Germinal center (tissue), 1 donor: Measurements from ENCODE around the gene FAM72B.
"Not testable (repeated sequence)": the region's sequence is repeated elsewhere in the genome, so short reads cannot be mapped to it uniquely, and the experiment has no call there.

Source experiments
- DNase-seq: peaks from one replicate; pipeline ENCODE4 v3.0.0; 2012; ENCODE audit warnings: mixed read lengths, low spot score

FAM72B gene

GRCh38 chr1:121152788-121153187 lies 31.4 kb downstream of the FAM72B start:
- not testable (repeated sequence) for DNase-seq

DNA sequence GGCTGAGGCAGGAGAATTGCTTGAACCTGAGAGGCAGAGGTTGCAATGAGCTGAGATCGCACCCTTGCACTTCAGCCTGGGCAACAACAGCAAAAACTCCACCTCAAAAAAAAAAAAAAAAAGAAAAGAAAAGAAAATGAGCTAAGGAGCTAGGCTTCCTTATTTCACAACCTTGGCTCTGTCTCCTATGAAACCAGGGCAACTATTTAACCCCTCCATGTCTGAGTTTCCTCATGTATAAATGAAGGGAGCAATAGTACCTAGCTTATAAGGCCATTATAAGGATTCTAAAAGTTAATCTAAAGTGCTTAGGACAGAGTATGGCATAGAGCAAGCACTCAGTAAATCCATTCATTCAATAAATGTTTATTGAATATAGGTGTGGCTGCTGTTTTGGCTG lies 32.8 kb downstream of the FAM72B start:
- not testable (repeated sequence) for DNase-seq

DNA sequence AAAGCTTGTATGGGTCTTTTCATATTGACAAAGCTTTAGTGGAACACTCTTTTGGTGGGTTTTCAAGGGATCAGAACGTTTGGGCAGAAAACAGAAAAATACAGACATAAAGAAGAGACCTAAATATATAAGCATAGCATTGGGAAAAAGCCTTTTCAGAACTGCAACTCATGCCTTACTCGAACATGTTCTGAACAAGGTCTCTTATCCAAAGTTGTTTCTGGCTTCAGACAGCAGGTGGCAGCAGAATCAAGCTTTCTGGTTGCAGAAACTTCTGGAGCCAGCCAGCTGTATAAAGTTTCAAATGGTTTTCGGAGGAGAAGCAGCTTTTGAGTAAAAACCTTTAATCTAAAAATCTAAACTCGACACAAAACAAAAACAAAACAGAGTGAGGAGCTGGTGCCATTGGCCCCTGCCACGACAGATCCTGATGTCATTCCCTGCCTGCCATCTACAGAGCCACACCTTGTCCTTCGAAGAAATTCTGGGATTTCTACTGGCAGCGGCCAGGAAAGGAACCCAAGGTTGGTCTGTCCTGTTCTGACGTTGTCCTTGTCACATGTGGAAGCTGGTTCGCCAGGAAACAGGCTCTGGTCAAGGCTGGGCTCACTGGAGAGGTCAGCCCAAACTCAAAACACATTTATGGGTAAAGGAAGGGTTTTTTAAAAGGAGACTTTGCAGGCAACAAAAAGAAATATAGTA lies 35.5 kb downstream of the FAM72B start:
- DNase-seq = not testable (repeated sequence)

DNA sequence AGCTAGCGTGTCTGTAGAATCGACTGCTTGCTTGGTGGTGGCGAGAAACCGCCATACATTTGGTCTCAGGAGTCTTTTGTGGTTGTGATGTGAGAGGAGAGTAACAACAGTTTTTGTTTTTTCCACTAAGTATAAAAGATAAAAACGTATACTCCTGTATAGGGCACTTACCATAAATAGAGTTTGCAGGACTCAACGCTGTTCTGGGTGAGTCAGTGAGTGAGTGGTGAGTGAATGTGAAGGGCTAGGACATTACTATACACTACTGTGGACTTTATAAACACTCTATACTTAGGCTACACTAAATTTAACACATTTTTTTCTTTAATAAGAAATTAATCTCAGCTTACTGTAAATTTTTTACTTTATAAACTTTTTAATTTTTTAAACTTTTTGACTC lies 43.7 kb downstream of the FAM72B start:
- DNase-seq = not testable (repeated sequence)

DNA sequence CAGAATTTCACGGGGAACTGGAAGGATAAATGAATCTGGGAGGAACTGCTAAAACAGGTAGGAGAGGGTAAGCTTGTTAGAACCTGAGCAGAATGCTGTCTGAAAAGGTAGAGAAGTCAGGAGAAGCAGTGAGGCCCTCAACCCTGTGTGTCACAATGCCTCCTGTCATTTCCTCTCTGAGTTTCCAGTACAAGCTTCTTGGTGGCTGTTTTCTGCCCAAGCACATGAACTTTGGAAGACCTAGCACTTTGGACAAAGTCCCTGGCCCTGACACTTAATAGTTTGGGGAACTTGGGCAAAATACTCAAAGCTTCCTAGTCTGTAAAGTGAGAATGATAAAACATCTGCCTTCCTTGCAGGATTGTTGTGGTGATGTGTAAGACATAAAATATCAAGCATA lies 52.6 kb downstream of the FAM72B start:
- not testable (repeated sequence) for DNase-seq

GRCh38 chr1:121118480-121118824 lies 65.7 kb downstream of the FAM72B start:
- not testable (repeated sequence) for DNase-seq
